Astrocyte of the cerebellum (primary cell): ENCODE data around the gene MOSPD3.

Experiments used
- DNase-seq: peaks from one replicate; pipeline ENCODE4 v3.0.0-alpha.2; 2011; ENCODE audit warnings: low read depth
- H3K4me3 ChIP-seq: 2 replicates; pipeline ENCODE4 v1.5.1; 2011; ENCODE audit warnings: mild to moderate bottlenecking, low read depth, low read length, moderate library complexity
- CTCF ChIP-seq: IDR thresholded peaks from 2 replicates; pipeline ENCODE4 v1.5.1; 2012; ENCODE audit warnings: low read length, low read depth, moderate library complexity, mild to moderate bottlenecking; ENCODE audit errors: missing control alignments
- in situ Hi-C: cut with HindIII; loops from 2 replicates; pipeline ENCODE4 v1.10.0; 2017; ENCODE audit warnings: low sequenced_read_pairs

Gene MOSPD3

GRCh38 chr7:100604028-100604975 is 8.0 kb upstream of the MOSPD3 start:
- DNase-seq, result peak; percentile 50
- H3K4me3 ChIP-seq, result peak overlapping the region; percentile 61
- TF ChIP-seq CTCF, result peak; percentile 41
- in situ Hi-C loops, result no loop called here

GRCh38 chr7:100604976-100605911 is 7.1 kb upstream of the MOSPD3 start:
- in situ Hi-C loops, result no loop called here
- no peak for DNase-seq
- H3K4me3 ChIP-seq, result peak overlapping the region; percentile 61
- TF ChIP-seq CTCF, result no peak

- no peak for DNase-seq
- in situ Hi-C loops, result no loop called here
- TF ChIP-seq CTCF, result no peak
- no peak overlapping the region for H3K4me3 ChIP-seq
These were observed 6.0 kb upstream of the MOSPD3 start for GRCh38 chr7:100606313-100606712.

- in situ Hi-C loops, result no loop called here
- TF ChIP-seq CTCF, result no peak
- no peak overlapping the region for H3K4me3 ChIP-seq
- no peak for DNase-seq
These were observed 5.2 kb upstream of the MOSPD3 start for GRCh38 chr7:100607111-100607510.

- no peak for DNase-seq
- in situ Hi-C loops, result no loop called here
- TF ChIP-seq CTCF, result no peak
- H3K4me3 ChIP-seq, result no peak overlapping the region
These were observed 2.4 kb upstream of the MOSPD3 start for GRCh38 chr7:100609958-100610357.

- peak; percentile 16 for TF ChIP-seq CTCF
- H3K4me3 ChIP-seq, result peak overlapping the region; percentile 52
- in situ Hi-C loops, result no loop called here
- no peak for DNase-seq
These were observed 520 bp downstream of the MOSPD3 start for GRCh38 chr7:100612730-100613390.
